Measurements from ENCODE around the gene AVPR2. TPM values are rescaled to one million over a fixed set of nuclear protein-coding genes. Genes with fewer than 3 reads are reported as not detected.

AVPR2 gene
- total and polyA plus RNA-seq, 9 of the 15 experiments (the other 6 are each of a cell fraction or from before 2014, with no cell fraction given) = not detected

GRCh38 chrX:153927922-153928760, 23.7 kb downstream of the AVPR2 start:
- H3K4me3 ChIP-seq = peak overlapping the region; percentile 58
- peak; percentile 85 to 97 (median 90) for DNase-seq (ENCODE audit: extremely low read depth in 1 of 4, low spot score in 3 of 4)
- H3K79me2 ChIP-seq (ENCODE audit: control insufficient read depth, insufficient read depth, low read length) = peaks cover 59% of the 10 kb centered on the region
- H2AFZ ChIP-seq (ENCODE audit: low read depth, low read length) = peak overlapping the region; percentile 53; the same call in 1 of the 2 replicates
- intact Hi-C loops (cut with micrococcal nuclease) (loop anchor here (1.0 to 5.0 kb wide), 3 partner anchors 19 to 161 kb away; partner anchors contain the start of gene TMEM187), in situ Hi-C loops (cut with MboI) (no loop called here)
- H3K9me3 ChIP-seq (replicated peaks; ENCODE audit: control insufficient read depth, insufficient read depth, low read depth, low read length) = no peaks in the 10 kb centered on the region
- ATAC-seq = peak; percentile 90
- no peaks in the 10 kb centered on the region for H3K27me3 ChIP-seq (ENCODE audit: control insufficient read depth in 2 of 2, insufficient read depth in 2 of 2, low read length in 2 of 2)
- peak overlapping the region; percentile 93 to 96 for H3K9ac ChIP-seq (ENCODE audit: insufficient read depth in 1 of 2, low read depth in 2 of 2, low read length in 2 of 2)
- POLR2A ChIA-PET = interaction anchor here (0.5 to 2.3 kb wide), 11 partner anchors 9 to 379 kb away, joined by 3 to 9 read pairs (median 4); partner anchors contain the start of genes IDH3G and SSR4
- H4K20me1 ChIP-seq (replicated peaks; ENCODE audit: control insufficient read depth, insufficient read depth, low read length) = no peaks in the 10 kb centered on the region
- H3K36me3 ChIP-seq (ENCODE audit: control insufficient read depth, insufficient read depth, low read length) = peaks cover 47% of the 10 kb centered on the region
- CTCF ChIA-PET (ENCODE audit: low intra/inter-chr PET ratio) = no interaction called here
- BruUV-seq (replicated peaks) = no TSS peak
- FAIRE-seq = peak; percentile 90
- no peaks in the 10 kb centered on the region for H3K9me1 ChIP-seq (ENCODE audit: control insufficient read depth, insufficient read depth, low read length)
- H3K27ac ChIP-seq (ENCODE audit: extremely low read depth, low read depth, low read length) = peak overlapping the region; percentile 98
- H3K4me1 ChIP-seq (replicated peaks in 1 of 2; ENCODE audit: control insufficient read depth in 2 of 2, insufficient read depth in 2 of 2, low read length in 2 of 2) = peaks cover 29 to 66% of the 10 kb centered on the region in 2 experiments; a peak in 4 of 5 replicates
- H3K4me2 ChIP-seq (ENCODE audit: insufficient read depth, low read length) = peak overlapping the region; percentile 97
- under 1% methylated on average over 47 of the region's 76 CpGs for WGBS (ENCODE audit: insufficient coverage, low coverage, missing lambda C conversion rate)
- TF ChIP-seq CBFA2T2 (conservative IDR thresholded peaks at IDR 0.05) = peak; percentile 70
- TF ChIP-seq, protein P1, sequence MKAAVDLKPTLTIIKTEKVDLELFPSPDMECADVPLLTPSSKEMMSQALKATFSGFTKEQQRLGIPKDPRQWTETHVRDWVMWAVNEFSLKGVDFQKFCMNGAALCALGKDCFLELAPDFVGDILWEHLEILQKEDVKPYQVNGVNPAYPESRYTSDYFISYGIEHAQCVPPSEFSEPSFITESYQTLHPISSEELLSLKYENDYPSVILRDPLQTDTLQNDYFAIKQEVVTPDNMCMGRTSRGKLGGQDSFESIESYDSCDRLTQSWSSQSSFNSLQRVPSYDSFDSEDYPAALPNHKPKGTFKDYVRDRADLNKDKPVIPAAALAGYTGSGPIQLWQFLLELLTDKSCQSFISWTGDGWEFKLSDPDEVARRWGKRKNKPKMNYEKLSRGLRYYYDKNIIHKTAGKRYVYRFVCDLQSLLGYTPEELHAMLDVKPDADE (conservative IDR thresholded peaks at IDR 0.05; ENCODE audit: control insufficient read depth, low read depth, low read length) = 0 out of 2 replicates have a peak, but pooled peaks have one; percentile 41
- peak; percentile 93 for TF ChIP-seq HMGN3 (IDR thresholded peaks at IDR 0.05; ENCODE audit: borderline replicate concordance, extremely low read depth, insufficient read length, low read depth, low read length)
- no peak for TF ChIP-seq BRCA1 (IDR thresholded peaks at IDR 0.05)
- 0 out of 2 replicates have a peak, but pooled peaks have one; percentile 30 for TF ChIP-seq BRCA1 (CRISPR knock-in tag; IDR thresholded peaks at IDR 0.05)
- TF ChIP-seq PHF8 (IDR thresholded peaks at IDR 0.05; ENCODE audit: borderline replicate concordance, low read length) = peak; percentile 64; the same call in 1 of the 2 replicates
- 0 out of 2 replicates have a peak, but pooled peaks have one; percentile 39 for TF ChIP-seq TARDBP (IDR thresholded peaks at IDR 0.05)
- TF ChIP-seq CTCF (IDR thresholded peaks at IDR 0.05 in 2 of 3, conservative IDR thresholded peaks at IDR 0.05 in 1 of 3; ENCODE audit: insufficient read depth in 2 of 3, low read depth in 1 of 3, low read length in 3 of 3) = peak in 2 of 3 experiments; percentile 33 to 38; a peak in 4 of 6 replicates
- no peak for TF ChIP-seq ZBTB1 (CRISPR knock-in tag; IDR thresholded peaks at IDR 0.05; ENCODE audit: borderline replicate concordance, low read depth)
- 0 out of 2 replicates have a peak, but pooled peaks have one; percentile 16 for TF ChIP-seq ESRRA (IDR thresholded peaks at IDR 0.05; ENCODE audit: borderline replicate concordance, low read depth)
- TF ChIP-seq VEZF1 (CRISPR knock-in tag; IDR thresholded peaks at IDR 0.05) = peak; percentile 73
- TF ChIP-seq E2F1 (CRISPR knock-in tag; IDR thresholded peaks at IDR 0.05) = peak; percentile 78
- TF ChIP-seq RAD51 (IDR thresholded peaks at IDR 0.05; ENCODE audit: borderline replicate concordance, low read depth) = peak; percentile 93
- TF ChIP-seq SMAD4 (CRISPR knock-in tag; conservative IDR thresholded peaks at IDR 0.05) = peak; percentile 70

All from K562 (cell line).